Measurements from ENCODE around the gene NSF.
"Not testable (repeated sequence)": the region's sequence is repeated elsewhere in the genome, so short reads cannot be mapped to it uniquely, and the experiment has no call there.

- TF ChIP-seq CTCF, POLR2A (IDR thresholded peaks at IDR 0.05): not testable (repeated sequence)
These were observed 61.7 kb downstream of the NSF start for GRCh38 chr17:46652024-46652643.

All from uterus (tissue), 2 donors.